Upper lobe of left lung (tissue), 6 donors: Measurements from ENCODE around the gene C2orf81. TPM values are rescaled to one million over a fixed set of nuclear protein-coding genes. Genes with fewer than 3 reads are reported as not detected.
A peak's percentile ranks its signal among the peaks of the same experiment; 100 is the strongest.
"Not testable (repeated sequence)": the region's sequence is repeated elsewhere in the genome, so short reads cannot be mapped to it uniquely, and the experiment has no call there.

ENCODE experiments used
- ATAC-seq, 2 donors: fragments of 200-7000 bp; cut with Tn5 transposase; one replicate each; pipeline ENCODE4 v1.9.1; 2022; ENCODE audit warnings: mild to moderate bottlenecking in 2 of 2, moderate library complexity in 2 of 2; ENCODE audit not compliant: low FRiP score in 2 of 2
- DNase-seq, 2 donors: peaks; one replicate each; pipeline ENCODE4 v3.0.0-alpha.2; 2019 to 2020
- H3K27ac ChIP-seq, 4 donors: fragments of 200-600 bp; sonication (generic); one replicate each; pipeline ENCODE4 v1.5.1; 2016 to 2019
- H3K27me3 ChIP-seq, 4 donors: fragments of 200-600 bp; sonication (generic); one replicate each; pipeline ENCODE4 v1.5.1; 2017 to 2019
- H3K36me3 ChIP-seq, 4 donors: fragments of 200-600 bp; sonication (generic); one replicate each; pipeline ENCODE4 v1.5.1; 2016 to 2019
- H3K4me1 ChIP-seq, 4 donors: fragments of 200-600 bp; sonication (generic); one replicate each; pipeline ENCODE4 v1.5.1; 2018 to 2019
- H3K4me3 ChIP-seq, 4 donors: fragments of 200-600 bp; sonication (generic); one replicate each; pipeline ENCODE4 v1.5.1; 2017 to 2019; ENCODE audit warnings: mild to moderate bottlenecking in 2 of 4, moderate library complexity in 1 of 4
- H3K9me3 ChIP-seq, 4 donors: fragments of 200-600 bp; sonication (generic); one replicate each; pipeline ENCODE4 v1.5.1; 2018 to 2019
- CTCF ChIP-seq, 6 experiments: fragments of 450-650 bp in 4 of 6; fragments of 200-600 bp in 2 of 6; sonication (generic) in 2 of 6; IDR thresholded peaks; one replicate each; pipeline ENCODE4 v1.5.1; 2016 to 2019; ENCODE audit warnings: antibody characterized with exemption in 6 of 6
- EP300 ChIP-seq, 4 donors: sonication (generic); formaldehyde crosslinking; IDR thresholded peaks; one replicate each; pipeline ENCODE4 v1.5.1; 2017; ENCODE audit warnings: antibody characterized with exemption in 4 of 4, control low read depth in 2 of 4
- POLR2A ChIP-seq, 4 donors: fragments of 450-650 bp; IDR thresholded peaks; one replicate each; pipeline ENCODE4 v1.5.1; 2016 to 2017; ENCODE audit warnings: antibody characterized with exemption in 4 of 4, mild to moderate bottlenecking in 2 of 4
- POLR2AphosphoS5 ChIP-seq, 2 donors: sonication (generic); formaldehyde crosslinking; IDR thresholded peaks; one replicate each; pipeline ENCODE4 v1.5.1; 2017; ENCODE audit warnings: antibody characterized with exemption in 2 of 2
- WGBS, 2 donors: methylation state at CpG; one replicate each; pipeline ENCODE4 v1.1.5; 2017 to 2018; 5-methylcytosine and 5-hydroxymethylcytosine counted together
- total RNA-seq, 6 donors: library from RNA; depleted of rRNA in 4 of 6; stranded (reverse); fragments of >200 nt in 4 of 6; gene quantifications; one replicate each; pipeline versions ENCODE4 v1.1.0 to v1.2.1, GENCODE V29; 2016 to 2021
- donor health status: DM: no; HTN: no; CAD: no; lungs with moderate emphysema.
- donor health status: DM: no; HTN: yes; CAD: no; lungs with severe emphysema.

The C2orf81 gene
- total RNA-seq, 6 donors from 2014 or later: 2.6 to 12.3 (median 5.7) TPM

- Histone ChIP-seq H3K27ac (no peak overlapping the region), H3K36me3 (no peaks in the 10 kb centered on the region), H3K4me1 (peaks cover 5 to 12% (median 9%) of the 10 kb centered on the region in 4 donors), H3K9me3 (no peaks in the 10 kb centered on the region), H3K27me3 (no peaks in the 10 kb centered on the region), H3K4me3 (no peak overlapping the region)
- no peak for DNase-seq
- 78 to 89% methylated on average over 3 of the region's 3 CpGs for WGBS, 2 donors
- TF ChIP-seq POLR2AphosphoS5 (IDR thresholded peaks at IDR 0.05) (no peak), CTCF (IDR thresholded peaks at IDR 0.05) (no peak), POLR2A (IDR thresholded peaks at IDR 0.05) (no peak), EP300 (IDR thresholded peaks at IDR 0.05) (no peak)
- ATAC-seq: no peak
Measured at GRCh38 chr2:74450570-74451190, 29.3 kb upstream of the C2orf81 start.

GRCh38 chr2:74448771-74449170 lies 27.4 kb upstream of the C2orf81 start:
- no peak for TF ChIP-seq CTCF (IDR thresholded peaks at IDR 0.05)
- no peak for TF ChIP-seq POLR2A (IDR thresholded peaks at IDR 0.05)
- no peak for TF ChIP-seq EP300 (IDR thresholded peaks at IDR 0.05)
- TF ChIP-seq POLR2AphosphoS5 (IDR thresholded peaks at IDR 0.05): no peak
- Histone ChIP-seq H3K27ac (no peak overlapping the region), H3K27me3 (no peaks in the 10 kb centered on the region), H3K4me1 (peaks cover 0 to 5% (median 2%) of the 10 kb centered on the region in 4 donors), H3K9me3 (no peaks in the 10 kb centered on the region), H3K4me3 (no peak overlapping the region), H3K36me3 (no peaks in the 10 kb centered on the region)
- no peak for ATAC-seq
- WGBS, 2 donors: 86 to 94% methylated on average over 2 of the region's 2 CpGs
- DNase-seq: no peak

- ATAC-seq: peak in 1 of 2 donors; percentile 26
- Histone ChIP-seq H3K9me3 (no peaks in the 10 kb centered on the region), H3K4me1 (peaks cover 0 to 6% (median 2%) of the 10 kb centered on the region in 4 donors), H3K4me3 (no peak overlapping the region), H3K27me3 (no peaks in the 10 kb centered on the region), H3K36me3 (no peaks in the 10 kb centered on the region), H3K27ac (no peak overlapping the region)
- no peak for TF ChIP-seq CTCF (IDR thresholded peaks at IDR 0.05)
- no peak for TF ChIP-seq EP300 (IDR thresholded peaks at IDR 0.05)
- no peak for TF ChIP-seq POLR2A (IDR thresholded peaks at IDR 0.05)
- TF ChIP-seq POLR2AphosphoS5 (IDR thresholded peaks at IDR 0.05): no peak
- WGBS, 2 donors: 93% methylated on average over 5 of the region's 5 CpGs
- no peak for DNase-seq
Measured at GRCh38 chr2:74447230-74447999, 26.0 kb upstream of the C2orf81 start.

- TF ChIP-seq EP300 (IDR thresholded peaks at IDR 0.05) (no peak), POLR2AphosphoS5 (IDR thresholded peaks at IDR 0.05) (no peak), CTCF (IDR thresholded peaks at IDR 0.05) (no peak), POLR2A (IDR thresholded peaks at IDR 0.05) (no peak)
Measured at GRCh38 chr2:74444498-74445318, 23.3 kb upstream of the C2orf81 start.

GRCh38 chr2:74442483-74443297 lies 21.3 kb upstream of the C2orf81 start:
- ATAC-seq, H3K36me3 ChIP-seq, H3K9me3 ChIP-seq, DNase-seq, H3K27me3 ChIP-seq: not testable (repeated sequence)
- Histone ChIP-seq H3K4me3 (peak overlapping the region in 3 of 4 donors; percentile 42 to 64 (median 59)), H3K4me1 (peaks cover 22 to 45% (median 30%) of the 10 kb centered on the region in 4 donors), H3K27ac (peak overlapping the region; percentile 74 to 88 (median 84))
- WGBS, 2 donors: 89 to 94% methylated on average over 14 to 16 of the region's 16 CpGs

More at GRCh38 chr2:74444498-74445318, 23.3 kb upstream of the C2orf81 start:
- DNase-seq (no peak), ATAC-seq (no peak)
- H3K27ac ChIP-seq: no peak overlapping the region
- H3K9me3 ChIP-seq: no peaks in the 10 kb centered on the region
- H3K4me3 ChIP-seq: no peak overlapping the region
- H3K4me1 ChIP-seq: peaks cover 13 to 32% (median 21%) of the 10 kb centered on the region in 4 donors
- WGBS, 2 donors: 36 to 37% methylated on average over 5 of the region's 5 CpGs
- H3K36me3 ChIP-seq: no peaks in the 10 kb centered on the region
- peaks cover 0 to 9% (median 3%) of the 10 kb centered on the region in 4 donors for H3K27me3 ChIP-seq
